Peyer's patch (tissue), 4 donors: ENCODE data around the gene TPBG.
"Not testable (repeated sequence)": the region's sequence is repeated elsewhere in the genome, so short reads cannot be mapped to it uniquely, and the experiment has no call there.

Experiments used
- CTCF ChIP-seq, 6 experiments: fragments of 450-650 bp in 4 of 6; fragments of 200-600 bp in 2 of 6; sonication (generic) in 1 of 6; IDR thresholded peaks; one replicate each; pipeline ENCODE4 v1.5.1; 2017 to 2019; ENCODE audit warnings: antibody characterized with exemption in 6 of 6, mild to moderate bottlenecking in 3 of 6, moderate library complexity in 1 of 6
- POLR2A ChIP-seq, 2 donors: fragments of 450-650 bp; IDR thresholded peaks; one replicate each; pipeline ENCODE4 v1.5.1; 2017; ENCODE audit warnings: antibody characterized with exemption in 2 of 2, mild to moderate bottlenecking in 2 of 2, moderate library complexity in 2 of 2

- not testable (repeated sequence) for TF ChIP-seq POLR2A, CTCF (IDR thresholded peaks at IDR 0.05)
Measured at GRCh38 chr6:82394770-82395169, 31.2 kb downstream of the TPBG start.
